ENCODE results near the gene GUCA1A.

GRCh38 chr6:42200035-42200434 is 26.9 kb downstream of the GUCA1A start:
- TF ChIP-seq, protein P1, sequence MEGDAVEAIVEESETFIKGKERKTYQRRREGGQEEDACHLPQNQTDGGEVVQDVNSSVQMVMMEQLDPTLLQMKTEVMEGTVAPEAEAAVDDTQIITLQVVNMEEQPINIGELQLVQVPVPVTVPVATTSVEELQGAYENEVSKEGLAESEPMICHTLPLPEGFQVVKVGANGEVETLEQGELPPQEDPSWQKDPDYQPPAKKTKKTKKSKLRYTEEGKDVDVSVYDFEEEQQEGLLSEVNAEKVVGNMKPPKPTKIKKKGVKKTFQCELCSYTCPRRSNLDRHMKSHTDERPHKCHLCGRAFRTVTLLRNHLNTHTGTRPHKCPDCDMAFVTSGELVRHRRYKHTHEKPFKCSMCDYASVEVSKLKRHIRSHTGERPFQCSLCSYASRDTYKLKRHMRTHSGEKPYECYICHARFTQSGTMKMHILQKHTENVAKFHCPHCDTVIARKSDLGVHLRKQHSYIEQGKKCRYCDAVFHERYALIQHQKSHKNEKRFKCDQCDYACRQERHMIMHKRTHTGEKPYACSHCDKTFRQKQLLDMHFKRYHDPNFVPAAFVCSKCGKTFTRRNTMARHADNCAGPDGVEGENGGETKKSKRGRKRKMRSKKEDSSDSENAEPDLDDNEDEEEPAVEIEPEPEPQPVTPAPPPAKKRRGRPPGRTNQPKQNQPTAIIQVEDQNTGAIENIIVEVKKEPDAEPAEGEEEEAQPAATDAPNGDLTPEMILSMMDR (conservative IDR thresholded peaks at IDR 0.05; ENCODE audit: low read depth, low read length), result no peak
- TF ChIP-seq EZH2 (IDR thresholded peaks at IDR 0.05; ENCODE audit: low read length, unreplicated experiment), result no peak
